Adipocyte (in vitro differentiated cells): ENCODE data around the gene LRRC3.

Source experiments
- DNase-seq: peaks from one replicate; pipeline ENCODE4 v3.0.0-alpha.2; 2015; ENCODE audit warnings: low read depth
- H3K27me3 ChIP-seq: replicated peaks from 2 replicates; pipeline ENCODE4 v1.7.0; 2013; ENCODE audit warnings: mild to moderate bottlenecking, low read length, moderate library complexity; ENCODE audit not compliant: control insufficient read depth, insufficient read depth
- H3K36me3 ChIP-seq: 2 replicates; pipeline ENCODE4 v1.7.0; 2013; ENCODE audit warnings: low read length, mild to moderate bottlenecking, moderate library complexity; ENCODE audit not compliant: control insufficient read depth, insufficient read depth, severe bottlenecking
- H3K4me1 ChIP-seq: 2 replicates; pipeline ENCODE4 v1.7.0; 2013; ENCODE audit warnings: mild to moderate bottlenecking, low read length, moderate library complexity; ENCODE audit not compliant: control insufficient read depth, insufficient read depth
- H3K4me3 ChIP-seq: 2 replicates; pipeline ENCODE4 v1.7.0; 2013; ENCODE audit warnings: mild to moderate bottlenecking, low read length, moderate library complexity
- H3K9ac ChIP-seq: 2 replicates; pipeline ENCODE4 v1.7.0; 2013; ENCODE audit warnings: mild to moderate bottlenecking, low read length, moderate library complexity
- H3K9me3 ChIP-seq: 2 replicates; pipeline ENCODE4 v1.7.0; 2013; ENCODE audit warnings: mild to moderate bottlenecking, low read length, moderate library complexity; ENCODE audit not compliant: control insufficient read depth

The LRRC3 gene

GRCh38 chr21:44454747-44455523 lies at the start of gene LRRC3:
Gene LRRC3 (plus strand): TSS chr21:44455510. CDS start chr21:44456645, 1,135 bp downstream.
- H3K36me3 ChIP-seq: no peaks in the 10 kb centered on the region
- H3K4me1 ChIP-seq: no peaks in the 10 kb centered on the region

GRCh38 chr21:44405948-44406872 lies 49.1 kb upstream of the LRRC3 start:
- Histone ChIP-seq H3K4me1 (no peaks in the 10 kb centered on the region), H3K9ac (no peak overlapping the region), H3K27me3 (no peaks in the 10 kb centered on the region), H3K9me3 (no peaks in the 10 kb centered on the region), H3K36me3 (no peaks in the 10 kb centered on the region), H3K4me3 (no peak overlapping the region)
- no peak for DNase-seq

More at GRCh38 chr21:44454747-44455523, at the start of gene LRRC3:
- H3K9ac ChIP-seq: peak within 1 kb of the TSS; percentile 46
- peaks cover 15% of the 10 kb centered on the region for H3K9me3 ChIP-seq
- peaks cover 18% of the 10 kb centered on the region for H3K27me3 ChIP-seq
- peak within 1 kb of the TSS; percentile 78 for H3K4me3 ChIP-seq
- peak; percentile 90 for DNase-seq

- no peak for DNase-seq
- H3K27me3 ChIP-seq: no peaks in the 10 kb centered on the region
- peaks cover under 1% of the 10 kb centered on the region for H3K9me3 ChIP-seq
- H3K9ac ChIP-seq: no peak overlapping the region
- H3K4me1 ChIP-seq: no peaks in the 10 kb centered on the region
- H3K4me3 ChIP-seq: no peak overlapping the region
- no peaks in the 10 kb centered on the region for H3K36me3 ChIP-seq
Measured at GRCh38 chr21:44406953-44407352, 48.4 kb upstream of the LRRC3 start.

GRCh38 chr21:44407493-44407892 lies 47.8 kb upstream of the LRRC3 start:
- no peak for DNase-seq

GRCh38 chr21:44408226-44408625 lies 47.1 kb upstream of the LRRC3 start:
- H3K4me3 ChIP-seq: no peak overlapping the region
- no peak for DNase-seq
- H3K9me3 ChIP-seq: peaks cover 8% of the 10 kb centered on the region
- H3K4me1 ChIP-seq: no peaks in the 10 kb centered on the region
- H3K36me3 ChIP-seq: no peaks in the 10 kb centered on the region
- no peak overlapping the region for H3K9ac ChIP-seq
- H3K27me3 ChIP-seq: no peaks in the 10 kb centered on the region

More at GRCh38 chr21:44407493-44407892, 47.8 kb upstream of the LRRC3 start:
- H3K4me1 ChIP-seq: no peaks in the 10 kb centered on the region
- no peaks in the 10 kb centered on the region for H3K27me3 ChIP-seq
- H3K4me3 ChIP-seq: no peak overlapping the region
- H3K9me3 ChIP-seq: peaks cover 6% of the 10 kb centered on the region
- no peaks in the 10 kb centered on the region for H3K36me3 ChIP-seq
- no peak overlapping the region for H3K9ac ChIP-seq

- Histone ChIP-seq H3K9me3 (peaks cover 8% of the 10 kb centered on the region), H3K4me1 (no peaks in the 10 kb centered on the region), H3K4me3 (no peak overlapping the region), H3K36me3 (no peaks in the 10 kb centered on the region), H3K27me3 (peaks cover 17% of the 10 kb centered on the region), H3K9ac (no peak overlapping the region)
- no peak for DNase-seq
Measured at GRCh38 chr21:44413566-44414290, 41.6 kb upstream of the LRRC3 start.

- H3K36me3 ChIP-seq: no peaks in the 10 kb centered on the region
- no peaks in the 10 kb centered on the region for H3K4me1 ChIP-seq
- DNase-seq: no peak
- peaks cover 17% of the 10 kb centered on the region for H3K27me3 ChIP-seq
- H3K9me3 ChIP-seq: peaks cover 8% of the 10 kb centered on the region
- H3K9ac ChIP-seq: no peak overlapping the region
- H3K4me3 ChIP-seq: no peak overlapping the region
Measured at GRCh38 chr21:44414291-44415072, 40.8 kb upstream of the LRRC3 start.

GRCh38 chr21:44415073-44416025 lies 40.0 kb upstream of the LRRC3 start:
- DNase-seq: no peak
- Histone ChIP-seq H3K36me3 (no peaks in the 10 kb centered on the region), H3K9me3 (peaks cover 8% of the 10 kb centered on the region), H3K9ac (no peak overlapping the region), H3K4me3 (no peak overlapping the region), H3K27me3 (peaks cover 17% of the 10 kb centered on the region), H3K4me1 (no peaks in the 10 kb centered on the region)

- Histone ChIP-seq H3K4me3 (no peak overlapping the region), H3K9me3 (peaks cover 8% of the 10 kb centered on the region), H3K27me3 (peaks cover 17% of the 10 kb centered on the region), H3K36me3 (no peaks in the 10 kb centered on the region), H3K9ac (no peak overlapping the region), H3K4me1 (no peaks in the 10 kb centered on the region)
- DNase-seq: no peak
Measured at GRCh38 chr21:44416193-44416592, 39.1 kb upstream of the LRRC3 start.
